Suprapubic skin (tissue), 4 donors: Measurements from ENCODE around the gene MED17. TPM values are rescaled to one million over a fixed set of nuclear protein-coding genes. Genes with fewer than 3 reads are reported as not detected.
A peak's percentile ranks its signal among the peaks of the same experiment; 100 is the strongest.

Experiments
- DNase-seq, 2 donors: peaks; one replicate each; pipeline ENCODE4 v3.0.0-alpha.2; 2019; ENCODE audit warnings: low spot score in 2 of 2
- H3K27ac ChIP-seq: fragments of 200-600 bp; sonication (generic); one replicate; pipeline ENCODE4 v1.5.1; 2019
- H3K27me3 ChIP-seq: fragments of 200-600 bp; sonication (generic); one replicate; pipeline ENCODE4 v1.5.1; 2019
- H3K36me3 ChIP-seq: fragments of 200-600 bp; sonication (generic); one replicate; pipeline ENCODE4 v1.5.1; 2019
- H3K4me1 ChIP-seq: fragments of 200-600 bp; sonication (generic); one replicate; pipeline ENCODE4 v1.5.1; 2019
- H3K4me3 ChIP-seq: fragments of 200-600 bp; sonication (generic); one replicate; pipeline ENCODE4 v1.5.1; 2019; ENCODE audit warnings: mild to moderate bottlenecking
- H3K9me3 ChIP-seq: fragments of 200-600 bp; sonication (generic); one replicate; pipeline ENCODE4 v1.5.1; 2019
- CTCF ChIP-seq, 2 donors: fragments of 200-600 bp in 1 of 2; fragments of 450-650 bp in 1 of 2; sonication (generic) in 1 of 2; IDR thresholded peaks; one replicate each; pipeline ENCODE4 v1.5.1; 2016 to 2019; ENCODE audit warnings: antibody characterized with exemption in 2 of 2, mild to moderate bottlenecking in 1 of 2, moderate library complexity in 1 of 2
- EP300 ChIP-seq: sonication (generic); formaldehyde crosslinking; IDR thresholded peaks from one replicate; pipeline ENCODE4 v1.6.1; 2017; ENCODE audit warnings: antibody characterized with exemption
- POLR2A ChIP-seq, 2 donors: fragments of 450-650 bp; IDR thresholded peaks; one replicate each; pipeline ENCODE4 v1.6.1; 2017; ENCODE audit warnings: antibody characterized with exemption in 2 of 2, mild to moderate bottlenecking in 2 of 2, moderate library complexity in 2 of 2
- POLR2AphosphoS5 ChIP-seq, 3 donors: sonication (generic); formaldehyde crosslinking; IDR thresholded peaks; one replicate each; pipeline ENCODE4 v1.6.1; 2017; ENCODE audit warnings: antibody characterized with exemption in 3 of 3
- WGBS: methylation state at CpG from one replicate; pipeline ENCODE4 v1.1.5; 2018; 5-methylcytosine and 5-hydroxymethylcytosine counted together
- total RNA-seq, 4 donors: library from RNA; depleted of rRNA; stranded (reverse); fragments of >200 nt; gene quantifications; one replicate each; pipeline ENCODE4 v1.1.0, GENCODE V29; 2016

MED17 gene
- total RNA-seq, 4 donors from 2014 or later = 20.3 to 32.2 (median 29.2) TPM

DNA sequence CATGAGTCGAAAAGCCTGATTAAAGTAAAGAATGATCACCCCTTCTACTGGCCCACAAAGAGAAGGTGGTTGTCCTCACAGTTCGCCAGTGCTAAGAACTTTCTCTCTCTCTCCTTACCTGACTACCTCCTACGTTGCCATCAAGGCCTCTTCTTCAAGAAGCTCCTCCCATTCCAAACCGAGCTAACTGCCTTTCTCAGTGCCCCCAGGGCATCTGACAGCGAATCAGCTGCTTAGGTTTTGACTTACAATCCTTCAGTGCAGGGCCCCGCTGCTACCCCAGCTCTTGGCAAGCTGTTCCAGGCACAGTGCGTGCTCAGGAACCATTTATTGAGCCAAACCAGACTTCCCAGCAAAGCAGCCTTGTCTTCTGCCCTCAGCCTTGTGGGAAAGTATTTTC, 60.5 kb downstream of the MED17 start:
- no peak for DNase-seq
- WGBS = 52% methylated on average over 7 of the region's 7 CpGs

GRCh38 chr11:93845181-93846092, 61.4 kb downstream of the MED17 start:
- DNase-seq = no peak
- H3K27me3 ChIP-seq = no peaks in the 10 kb centered on the region
- no peak overlapping the region for H3K4me3 ChIP-seq
- H3K9me3 ChIP-seq = no peaks in the 10 kb centered on the region
- WGBS = 82% methylated on average over 8 of the region's 8 CpGs
- TF ChIP-seq EP300 (no peak), POLR2AphosphoS5 (IDR thresholded peaks at IDR 0.05) (no peak), CTCF (IDR thresholded peaks at IDR 0.05) (no peak), POLR2A (IDR thresholded peaks at IDR 0.05) (no peak)
- no peak overlapping the region for H3K27ac ChIP-seq
- H3K4me1 ChIP-seq = peaks cover 15% of the 10 kb centered on the region
- no peaks in the 10 kb centered on the region for H3K36me3 ChIP-seq

More for the DNA sequence above, 60.5 kb downstream of the MED17 start:
- H3K27ac ChIP-seq = no peak overlapping the region
- TF ChIP-seq POLR2AphosphoS5 (IDR thresholded peaks at IDR 0.05) (no peak), CTCF (IDR thresholded peaks at IDR 0.05) (no peak)
- H3K9me3 ChIP-seq = no peaks in the 10 kb centered on the region
- no peaks in the 10 kb centered on the region for H3K36me3 ChIP-seq
- H3K4me1 ChIP-seq = peaks cover 6% of the 10 kb centered on the region
- no peak overlapping the region for H3K4me3 ChIP-seq
- H3K27me3 ChIP-seq = no peaks in the 10 kb centered on the region

- Histone ChIP-seq H3K27ac (no peak overlapping the region), H3K36me3 (no peaks in the 10 kb centered on the region), H3K4me1 (peaks cover 19% of the 10 kb centered on the region), H3K27me3 (no peaks in the 10 kb centered on the region), H3K4me3 (no peak overlapping the region), H3K9me3 (no peaks in the 10 kb centered on the region)
- DNase-seq = no peak
- TF ChIP-seq POLR2AphosphoS5 (IDR thresholded peaks at IDR 0.05) (no peak), CTCF (IDR thresholded peaks at IDR 0.05) (no peak), EP300 (no peak), POLR2A (IDR thresholded peaks at IDR 0.05) (no peak)
- WGBS = 88% methylated on average over 2 of the region's 2 CpGs
Observed at GRCh38 chr11:93846411-93846810, 62.3 kb downstream of the MED17 start.

- no peaks in the 10 kb centered on the region for H3K27me3 ChIP-seq
- WGBS = 96% methylated on average over 5 of the region's 5 CpGs
- H3K27ac ChIP-seq = no peak overlapping the region
- H3K36me3 ChIP-seq = no peaks in the 10 kb centered on the region
- DNase-seq = no peak
- no peak overlapping the region for H3K4me3 ChIP-seq
- no peak for TF ChIP-seq EP300
- peaks cover 15% of the 10 kb centered on the region for H3K4me1 ChIP-seq
- no peaks in the 10 kb centered on the region for H3K9me3 ChIP-seq
Observed at GRCh38 chr11:93849201-93849600, 65.1 kb downstream of the MED17 start.

- peak overlapping the region; percentile 54 for H3K4me3 ChIP-seq
- H3K27me3 ChIP-seq = no peaks in the 10 kb centered on the region
- WGBS = 16% methylated on average over 41 of the region's 67 CpGs
- H3K4me1 ChIP-seq = peaks cover 15% of the 10 kb centered on the region
- H3K9me3 ChIP-seq = no peaks in the 10 kb centered on the region
- DNase-seq = no peak
- TF ChIP-seq POLR2A (IDR thresholded peaks at IDR 0.05) (no peak), CTCF (IDR thresholded peaks at IDR 0.05) (no peak)
- no peaks in the 10 kb centered on the region for H3K36me3 ChIP-seq
- no peak overlapping the region for H3K27ac ChIP-seq
Observed at GRCh38 chr11:93849751-93850593, 65.9 kb downstream of the MED17 start.
